GM12801 (cell line): ENCODE measurements around the gene PLD5.

Source experiments
- TF ChIP-seq, protein P1 (sequence below): IDR thresholded peaks from one replicate; pipeline ENCODE4 v1.5.1; 2011; ENCODE audit warnings: control low read depth; ENCODE audit not compliant: insufficient read length; ENCODE audit errors: extremely low read depth

The PLD5 gene

DNA sequence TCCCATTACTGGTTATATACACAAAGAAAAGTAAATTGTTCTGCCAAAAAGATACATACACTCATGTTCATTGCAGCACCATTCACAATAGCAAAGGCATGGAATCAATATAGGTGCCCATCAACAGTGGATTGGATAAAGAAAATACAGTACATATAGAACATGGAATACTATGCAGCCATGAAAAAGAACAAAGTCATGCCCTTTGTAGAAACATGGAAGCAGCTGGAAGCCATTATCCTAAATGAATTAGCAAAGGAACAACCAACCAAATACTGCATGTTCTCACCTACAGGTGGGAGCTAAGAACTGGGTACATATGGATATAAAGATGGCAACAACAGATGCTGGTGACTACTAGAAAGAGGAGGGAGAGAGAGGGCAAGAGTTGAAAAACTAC is 132.6 kb downstream of the PLD5 start:
- TF ChIP-seq, protein P1, sequence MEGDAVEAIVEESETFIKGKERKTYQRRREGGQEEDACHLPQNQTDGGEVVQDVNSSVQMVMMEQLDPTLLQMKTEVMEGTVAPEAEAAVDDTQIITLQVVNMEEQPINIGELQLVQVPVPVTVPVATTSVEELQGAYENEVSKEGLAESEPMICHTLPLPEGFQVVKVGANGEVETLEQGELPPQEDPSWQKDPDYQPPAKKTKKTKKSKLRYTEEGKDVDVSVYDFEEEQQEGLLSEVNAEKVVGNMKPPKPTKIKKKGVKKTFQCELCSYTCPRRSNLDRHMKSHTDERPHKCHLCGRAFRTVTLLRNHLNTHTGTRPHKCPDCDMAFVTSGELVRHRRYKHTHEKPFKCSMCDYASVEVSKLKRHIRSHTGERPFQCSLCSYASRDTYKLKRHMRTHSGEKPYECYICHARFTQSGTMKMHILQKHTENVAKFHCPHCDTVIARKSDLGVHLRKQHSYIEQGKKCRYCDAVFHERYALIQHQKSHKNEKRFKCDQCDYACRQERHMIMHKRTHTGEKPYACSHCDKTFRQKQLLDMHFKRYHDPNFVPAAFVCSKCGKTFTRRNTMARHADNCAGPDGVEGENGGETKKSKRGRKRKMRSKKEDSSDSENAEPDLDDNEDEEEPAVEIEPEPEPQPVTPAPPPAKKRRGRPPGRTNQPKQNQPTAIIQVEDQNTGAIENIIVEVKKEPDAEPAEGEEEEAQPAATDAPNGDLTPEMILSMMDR, result no peak

DNA sequence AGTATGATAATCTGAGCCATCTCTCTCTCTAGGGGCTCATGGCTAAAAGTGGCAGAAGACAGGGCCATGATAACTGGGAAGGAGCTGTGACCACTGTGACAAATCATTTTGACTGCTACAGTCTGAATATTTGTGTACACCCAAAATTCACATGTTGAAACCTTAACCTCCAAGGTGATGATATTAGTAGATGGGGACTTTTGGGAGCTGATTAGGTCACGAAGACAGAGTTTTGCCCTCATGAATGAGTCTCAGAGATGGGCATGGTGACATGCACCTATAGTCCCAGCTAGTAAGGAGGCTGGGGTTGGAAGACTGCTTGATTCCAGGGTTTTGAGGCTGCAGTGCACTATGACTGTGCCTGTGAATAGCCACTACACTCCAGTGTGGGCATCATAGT is 174.9 kb downstream of the PLD5 start:
- TF ChIP-seq, protein P1, result no peak

DNA sequence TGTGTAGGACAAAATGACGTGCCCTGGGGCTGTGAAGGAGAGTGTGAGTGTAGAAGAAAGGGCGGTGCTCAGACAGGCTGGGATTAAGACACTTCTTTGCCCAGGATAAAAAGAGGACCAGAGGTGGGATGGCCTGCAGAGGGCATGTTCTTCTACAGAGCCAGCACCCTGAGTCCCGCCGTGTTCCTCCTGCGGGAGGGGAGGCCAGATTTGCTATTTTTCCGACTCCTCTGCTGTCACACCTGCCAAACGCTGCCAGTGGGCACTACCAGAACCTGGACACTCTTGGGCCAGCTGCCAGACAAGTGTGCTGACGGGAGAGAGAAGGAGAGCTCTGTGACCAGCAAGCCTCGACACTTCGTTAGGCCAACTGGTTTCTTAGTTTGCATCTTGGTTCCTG is 206.4 kb downstream of the PLD5 start:
- TF ChIP-seq, protein P1, result no peak

DNA sequence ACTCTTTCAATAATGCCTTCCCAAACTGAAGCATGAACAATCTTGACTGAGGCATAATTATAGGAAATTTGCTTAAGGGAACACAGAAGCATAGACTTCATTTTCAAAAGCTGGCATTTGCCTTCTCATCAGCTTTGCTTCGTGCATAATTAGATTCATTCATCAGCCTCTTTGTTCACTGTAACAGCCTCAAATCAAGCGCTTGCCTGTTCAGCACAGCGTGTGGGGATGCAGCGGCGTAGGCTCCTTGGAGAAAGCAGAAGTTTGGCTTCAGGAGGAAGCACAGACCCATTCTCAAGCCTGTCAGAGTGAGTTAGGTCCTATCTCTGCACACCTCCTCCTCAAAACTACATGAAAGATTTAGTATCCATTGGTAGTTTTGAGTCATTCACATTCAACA is 279.2 kb downstream of the PLD5 start:
- TF ChIP-seq, protein P1, result no peak

DNA sequence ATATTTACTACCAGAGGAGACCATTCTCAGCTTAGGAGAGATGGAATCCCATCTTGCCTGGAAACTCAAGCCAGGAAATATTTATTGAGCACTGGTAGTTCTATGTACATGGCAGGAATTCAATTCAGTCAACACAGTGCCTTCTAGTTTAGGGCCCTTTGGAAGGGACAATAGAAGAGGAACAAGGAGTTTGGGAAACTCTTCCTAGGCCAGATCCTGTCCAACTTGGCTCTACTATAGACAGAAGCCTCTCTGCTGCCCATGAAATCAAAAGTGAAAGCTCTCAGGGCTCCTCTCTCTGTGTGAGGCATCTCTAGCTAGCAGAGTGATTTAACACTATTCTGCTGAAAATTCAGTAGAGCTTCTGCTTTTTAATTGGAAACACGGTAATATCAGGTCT is 281.0 kb downstream of the PLD5 start:
- TF ChIP-seq, protein P1, result no peak

DNA sequence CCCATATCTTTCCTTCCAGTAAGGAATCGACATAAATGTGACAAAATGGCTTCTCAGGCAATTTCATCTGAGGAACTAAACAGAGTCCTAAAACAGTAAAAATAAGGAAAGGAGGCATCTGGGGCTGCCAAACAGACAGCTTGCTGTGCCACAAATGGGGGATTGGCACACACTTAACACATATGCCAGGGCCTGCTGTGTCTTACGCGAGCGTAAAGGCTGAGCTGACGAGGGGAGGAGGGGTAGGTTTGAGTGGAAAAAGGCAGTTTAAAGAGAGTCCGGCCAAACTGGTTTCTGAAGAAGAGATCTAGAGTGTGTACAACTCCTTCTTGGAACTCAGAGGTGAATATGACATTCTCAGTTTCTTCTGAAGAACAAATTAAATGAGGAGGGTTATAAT is 281.5 kb downstream of the PLD5 start:
- TF ChIP-seq, protein P1, result no peak

DNA sequence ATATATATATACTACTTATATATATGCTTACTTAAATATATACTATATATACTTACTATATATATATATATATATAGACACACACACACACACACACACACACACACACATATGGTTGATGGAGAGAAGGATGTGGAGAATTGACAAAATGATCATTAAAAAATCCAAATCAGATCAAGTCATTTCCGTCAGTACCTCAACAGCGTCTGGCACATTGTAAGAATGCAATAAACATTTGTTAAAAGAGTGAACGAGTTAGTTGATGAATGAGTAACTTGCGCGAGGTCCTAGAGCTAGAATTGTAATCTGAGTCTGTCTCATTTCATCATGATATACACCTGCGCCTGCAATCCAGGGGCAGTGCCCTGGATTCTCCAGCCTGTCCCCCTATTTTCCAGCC is 282.6 kb downstream of the PLD5 start:
- TF ChIP-seq, protein P1, result no peak

DNA sequence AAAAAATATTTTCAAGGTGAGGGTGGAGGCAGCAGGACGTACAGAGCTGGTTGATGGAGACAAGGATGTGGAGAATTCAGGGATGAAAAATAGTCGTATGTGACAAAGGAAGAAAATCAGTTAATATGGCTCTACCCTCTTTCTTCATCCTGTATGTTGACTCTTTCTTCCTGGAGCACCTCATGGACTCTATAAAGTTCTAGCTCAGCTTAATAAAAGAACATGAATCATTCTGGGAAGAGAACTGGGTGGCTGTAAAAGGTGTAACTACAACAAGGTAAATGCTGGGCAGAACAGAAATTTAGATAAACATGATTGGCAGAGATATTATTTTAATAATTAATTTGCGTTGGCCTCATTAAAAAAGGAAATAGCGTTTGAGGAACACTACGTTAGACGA is 283.8 kb downstream of the PLD5 start:
- TF ChIP-seq, protein P1, result no peak
